ES-I3 (cell line): ENCODE measurements around the gene SMPD3.

ENCODE experiments used
- H3K36me3 ChIP-seq: 2 replicates; pipeline ENCODE4 v1.6.1; 2013; ENCODE audit warnings: mild to moderate bottlenecking, low read length, control low read depth, moderate library complexity; ENCODE audit not compliant: insufficient read depth
- H3K4me1 ChIP-seq: 2 replicates; pipeline ENCODE4 v1.6.1; 2013; ENCODE audit warnings: mild to moderate bottlenecking, control low read depth, low read length; ENCODE audit not compliant: insufficient read depth
- H3K9ac ChIP-seq: 2 replicates; pipeline ENCODE4 v1.6.1; 2013; ENCODE audit warnings: low read depth, mild to moderate bottlenecking, low read length, moderate library complexity
- H3K9me3 ChIP-seq: 2 replicates; pipeline ENCODE4 v1.6.1; 2013; ENCODE audit warnings: mild to moderate bottlenecking, low read length, moderate library complexity; ENCODE audit not compliant: control insufficient read depth, insufficient read depth

The SMPD3 gene

GRCh38 chr16:68458551-68458950 is 10.2 kb upstream of the SMPD3 start:
- Histone ChIP-seq H3K9ac (no peak overlapping the region), H3K9me3 (no peaks in the 10 kb centered on the region), H3K4me1 (no peaks in the 10 kb centered on the region), H3K36me3 (no peaks in the 10 kb centered on the region)

GRCh38 chr16:68458101-68458500 is 9.8 kb upstream of the SMPD3 start:
- Histone ChIP-seq H3K4me1 (no peaks in the 10 kb centered on the region), H3K9me3 (no peaks in the 10 kb centered on the region), H3K36me3 (no peaks in the 10 kb centered on the region), H3K9ac (no peak overlapping the region)

GRCh38 chr16:68455631-68456030 is 7.3 kb upstream of the SMPD3 start:
- no peaks in the 10 kb centered on the region for H3K9me3 ChIP-seq
- no peak overlapping the region for H3K9ac ChIP-seq
- no peaks in the 10 kb centered on the region for H3K4me1 ChIP-seq
- H3K36me3 ChIP-seq = no peaks in the 10 kb centered on the region

GRCh38 chr16:68454920-68455435 is 6.7 kb upstream of the SMPD3 start:
- Histone ChIP-seq H3K9ac (no peak overlapping the region), H3K36me3 (no peaks in the 10 kb centered on the region), H3K4me1 (no peaks in the 10 kb centered on the region), H3K9me3 (no peaks in the 10 kb centered on the region)

- no peak overlapping the region for H3K9ac ChIP-seq
- no peaks in the 10 kb centered on the region for H3K4me1 ChIP-seq
- H3K36me3 ChIP-seq = no peaks in the 10 kb centered on the region
- no peaks in the 10 kb centered on the region for H3K9me3 ChIP-seq
Observed at GRCh38 chr16:68453816-68454215, 5.5 kb upstream of the SMPD3 start.

DNA sequence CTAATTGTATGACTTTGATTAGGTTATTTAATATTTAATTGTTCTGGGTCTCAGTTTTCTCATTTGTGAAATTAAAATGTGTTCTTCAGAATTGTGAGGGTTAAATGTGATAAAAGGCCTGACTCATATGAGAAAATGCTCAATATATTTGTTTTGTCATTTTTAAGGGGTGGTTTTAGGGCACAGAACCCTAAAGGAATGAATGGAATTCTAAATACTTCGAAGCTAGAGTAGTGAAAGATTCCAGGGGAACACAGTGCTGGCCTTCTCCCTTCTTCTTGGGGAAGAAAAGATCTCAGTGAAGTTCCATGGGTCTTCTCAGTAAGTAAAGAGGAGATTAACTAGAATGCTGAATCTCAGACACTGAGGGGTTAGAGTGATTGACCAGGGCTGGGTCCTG is 3.9 kb upstream of the SMPD3 start:
- Histone ChIP-seq H3K9me3 (no peaks in the 10 kb centered on the region), H3K4me1 (no peaks in the 10 kb centered on the region), H3K36me3 (no peaks in the 10 kb centered on the region), H3K9ac (no peak overlapping the region)

GRCh38 chr16:68451676-68452075 is 3.4 kb upstream of the SMPD3 start:
- Histone ChIP-seq H3K36me3 (no peaks in the 10 kb centered on the region), H3K9ac (no peak overlapping the region), H3K9me3 (no peaks in the 10 kb centered on the region), H3K4me1 (no peaks in the 10 kb centered on the region)

GRCh38 chr16:68450741-68451255 is 2.5 kb upstream of the SMPD3 start:
- no peaks in the 10 kb centered on the region for H3K9me3 ChIP-seq
- H3K9ac ChIP-seq = no peak overlapping the region
- H3K4me1 ChIP-seq = no peaks in the 10 kb centered on the region
- no peaks in the 10 kb centered on the region for H3K36me3 ChIP-seq

DNA sequence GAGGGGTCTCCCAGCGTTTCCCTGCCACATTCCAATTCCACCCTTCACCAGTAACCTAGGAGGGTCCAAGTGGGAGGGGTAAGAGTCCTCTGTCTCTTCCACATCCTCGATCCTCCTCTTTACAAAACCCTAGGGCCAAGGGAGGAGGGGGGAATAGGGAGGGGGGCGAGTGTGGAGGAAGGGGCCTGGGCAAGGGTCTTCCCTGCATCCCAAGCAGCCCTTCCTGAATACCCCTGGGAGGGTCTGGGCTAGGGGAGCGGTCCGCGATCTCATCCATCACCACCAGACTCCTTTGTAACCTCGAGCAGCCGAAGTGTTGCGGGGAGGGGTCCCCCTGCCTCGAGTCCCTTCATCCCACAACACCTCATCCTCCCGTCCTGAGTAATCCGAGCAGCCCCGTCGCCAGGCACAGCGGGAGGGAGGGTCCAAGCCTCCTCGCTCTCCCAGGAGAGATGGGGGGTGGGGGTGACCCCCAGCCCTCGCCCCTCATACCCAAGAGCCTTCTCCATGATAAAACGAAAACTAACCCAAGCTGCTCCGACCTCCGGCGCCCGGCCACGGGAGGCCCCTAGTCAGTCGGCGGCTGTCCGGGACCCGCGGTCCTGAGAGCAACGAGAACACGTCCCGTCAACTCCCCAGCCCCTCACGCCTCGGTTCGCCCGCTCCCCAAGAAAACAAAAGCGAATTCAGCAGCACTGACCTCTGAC is 502 bp downstream of the SMPD3 start:
- no peaks in the 10 kb centered on the region for H3K4me1 ChIP-seq
- H3K36me3 ChIP-seq = no peaks in the 10 kb centered on the region
- H3K9ac ChIP-seq = peak overlapping the region; percentile 20; the same call in 1 of the 2 replicates
- no peaks in the 10 kb centered on the region for H3K9me3 ChIP-seq

DNA sequence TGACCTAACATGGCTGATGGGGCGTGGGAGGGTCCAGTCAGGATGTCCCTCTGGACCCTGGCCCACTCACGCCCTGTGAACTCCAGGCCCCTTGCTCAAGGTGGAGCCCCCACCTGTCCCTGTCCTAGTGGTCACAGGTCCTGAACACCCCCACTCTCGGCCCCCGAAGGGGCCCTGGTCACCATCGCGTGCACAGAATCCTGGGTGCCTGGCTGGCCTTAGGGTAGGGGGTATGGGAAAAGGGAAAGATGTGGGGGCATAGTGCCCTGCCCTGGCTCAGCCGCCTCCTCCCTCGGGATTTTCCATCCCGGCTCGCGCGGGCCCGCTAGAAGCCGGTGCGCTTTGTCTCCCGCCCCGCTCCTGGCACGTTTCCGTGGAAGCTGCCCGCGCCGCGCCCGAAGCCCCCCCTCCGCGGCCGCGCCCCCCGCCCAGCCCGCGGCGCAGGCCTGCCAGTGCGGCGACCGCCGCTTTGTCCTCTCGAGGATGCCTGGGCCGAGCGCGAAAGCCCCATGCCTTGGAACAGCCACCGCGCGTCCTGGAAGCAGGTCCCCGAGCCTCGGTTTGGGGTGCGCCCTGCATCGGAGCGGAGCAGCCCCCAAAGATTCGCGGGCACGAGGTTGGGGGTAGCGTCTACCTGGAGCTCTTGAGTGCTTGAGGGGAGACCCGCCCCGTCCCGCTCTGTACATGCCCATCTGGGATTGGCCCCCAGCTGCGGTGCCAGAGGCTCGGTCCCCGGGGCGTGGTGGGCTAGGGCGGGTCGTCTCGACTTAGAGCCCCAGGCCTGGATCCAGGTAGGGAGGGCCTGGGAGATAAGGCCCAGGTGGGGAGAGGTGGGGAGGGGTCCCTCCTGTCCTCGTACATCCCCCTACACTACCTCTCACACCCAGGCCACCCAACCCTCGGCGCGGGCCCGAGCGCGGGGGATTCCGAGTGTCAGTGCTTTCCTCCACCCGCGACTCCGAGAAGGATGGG is 1.3 kb downstream of the SMPD3 start:
- Histone ChIP-seq H3K9ac (no peak overlapping the region), H3K4me1 (no peaks in the 10 kb centered on the region), H3K36me3 (no peaks in the 10 kb centered on the region), H3K9me3 (no peaks in the 10 kb centered on the region)

- Histone ChIP-seq H3K9me3 (no peaks in the 10 kb centered on the region), H3K36me3 (no peaks in the 10 kb centered on the region), H3K9ac (no peak overlapping the region), H3K4me1 (no peaks in the 10 kb centered on the region)
Observed at GRCh38 chr16:68445458-68445857, 2.9 kb downstream of the SMPD3 start.

GRCh38 chr16:68444056-68444657 is 4.2 kb downstream of the SMPD3 start:
- Histone ChIP-seq H3K36me3 (no peaks in the 10 kb centered on the region), H3K4me1 (no peaks in the 10 kb centered on the region), H3K9me3 (no peaks in the 10 kb centered on the region), H3K9ac (no peak overlapping the region)

DNA sequence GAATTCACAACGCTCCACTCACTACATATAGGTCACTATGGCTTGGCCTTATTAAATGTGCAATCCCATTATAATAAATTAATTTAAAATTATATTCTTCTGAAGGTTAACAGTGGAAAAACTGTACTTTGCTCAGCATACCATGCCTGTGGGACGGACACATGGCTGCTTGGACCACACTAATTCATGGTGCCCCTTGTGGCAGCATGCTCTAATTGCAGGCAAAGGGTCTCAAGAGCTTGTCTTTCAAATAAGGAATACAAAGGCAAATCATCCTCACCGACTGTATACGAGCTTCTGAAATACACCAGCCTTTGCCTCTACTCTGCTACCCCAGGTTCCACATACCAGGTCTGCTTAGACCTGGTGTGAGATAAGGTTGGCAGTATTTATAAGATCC is 11.7 kb downstream of the SMPD3 start:
- no peaks in the 10 kb centered on the region; the same call in 1 of the 2 replicates for H3K36me3 ChIP-seq
- no peaks in the 10 kb centered on the region for H3K4me1 ChIP-seq
- H3K9me3 ChIP-seq = 0 out of 2 replicates have a peak, but pooled peaks cover 4% of the 10 kb centered on the region
- no peak overlapping the region for H3K9ac ChIP-seq

DNA sequence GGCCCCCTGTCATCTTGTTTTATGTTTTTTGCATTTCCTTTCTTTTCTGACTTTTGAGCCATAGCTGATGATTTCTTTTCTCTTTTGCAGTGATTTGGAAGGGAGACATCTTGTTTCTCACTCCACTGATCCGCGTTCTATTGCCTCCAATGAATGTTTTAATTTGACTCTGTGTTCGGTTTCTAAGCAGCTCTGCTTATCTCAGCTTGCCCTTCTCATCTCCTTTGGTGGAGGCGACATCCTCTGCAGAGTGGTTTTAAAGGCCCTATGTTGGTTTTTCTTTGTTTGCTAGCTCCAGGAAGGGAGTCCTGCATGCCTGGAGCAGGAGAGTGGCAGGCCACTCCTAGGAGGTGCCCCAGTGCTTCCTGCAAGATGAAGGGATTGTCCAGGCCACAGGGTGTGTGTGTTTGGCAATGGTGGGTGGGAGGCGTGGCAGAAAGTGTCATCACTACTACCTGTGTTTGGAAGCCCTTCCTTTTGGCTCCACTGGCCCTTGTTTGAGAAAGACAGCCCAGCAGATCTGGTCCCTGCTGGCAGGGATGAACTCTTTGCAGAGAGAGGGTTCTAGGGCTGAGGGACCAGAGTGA is 13.6 kb downstream of the SMPD3 start:
- Histone ChIP-seq H3K4me1 (no peaks in the 10 kb centered on the region), H3K36me3 (no peaks in the 10 kb centered on the region; the same call in 1 of the 2 replicates), H3K9me3 (0 out of 2 replicates have a peak, but pooled peaks cover 4% of the 10 kb centered on the region), H3K9ac (no peak overlapping the region)
